HG03378 (cell line): ENCODE measurements around the gene PRSS57.

Source experiments
- ATAC-seq: cut with Tn5 transposase; IDR thresholded peaks from one replicate; pipeline ENCODE4 v1.9.1; 2021; ENCODE audit warnings: mild to moderate bottlenecking, moderate library complexity; ENCODE audit not compliant: unreplicated experiment

Gene PRSS57

DNA sequence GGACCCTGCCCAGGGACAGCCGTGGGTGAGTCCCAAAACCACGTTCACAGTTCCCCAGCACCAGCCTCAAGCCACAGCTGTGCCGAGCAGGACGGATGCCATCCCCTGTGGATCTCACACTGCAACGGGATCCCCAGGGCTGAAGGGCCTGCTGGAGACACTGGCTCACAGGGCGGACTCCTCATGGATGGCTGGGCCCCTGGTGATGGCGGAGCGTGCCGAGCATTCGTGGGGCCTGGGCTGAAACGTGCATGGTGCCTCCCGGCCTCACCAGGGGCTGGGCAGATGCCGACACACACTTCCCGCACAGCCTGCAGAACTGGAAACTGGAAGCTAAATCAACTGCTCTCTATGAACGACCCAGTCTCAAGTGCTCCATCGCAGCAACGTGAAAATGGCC is 41.8 kb downstream of the PRSS57 start:
- ATAC-seq = no peak

DNA sequence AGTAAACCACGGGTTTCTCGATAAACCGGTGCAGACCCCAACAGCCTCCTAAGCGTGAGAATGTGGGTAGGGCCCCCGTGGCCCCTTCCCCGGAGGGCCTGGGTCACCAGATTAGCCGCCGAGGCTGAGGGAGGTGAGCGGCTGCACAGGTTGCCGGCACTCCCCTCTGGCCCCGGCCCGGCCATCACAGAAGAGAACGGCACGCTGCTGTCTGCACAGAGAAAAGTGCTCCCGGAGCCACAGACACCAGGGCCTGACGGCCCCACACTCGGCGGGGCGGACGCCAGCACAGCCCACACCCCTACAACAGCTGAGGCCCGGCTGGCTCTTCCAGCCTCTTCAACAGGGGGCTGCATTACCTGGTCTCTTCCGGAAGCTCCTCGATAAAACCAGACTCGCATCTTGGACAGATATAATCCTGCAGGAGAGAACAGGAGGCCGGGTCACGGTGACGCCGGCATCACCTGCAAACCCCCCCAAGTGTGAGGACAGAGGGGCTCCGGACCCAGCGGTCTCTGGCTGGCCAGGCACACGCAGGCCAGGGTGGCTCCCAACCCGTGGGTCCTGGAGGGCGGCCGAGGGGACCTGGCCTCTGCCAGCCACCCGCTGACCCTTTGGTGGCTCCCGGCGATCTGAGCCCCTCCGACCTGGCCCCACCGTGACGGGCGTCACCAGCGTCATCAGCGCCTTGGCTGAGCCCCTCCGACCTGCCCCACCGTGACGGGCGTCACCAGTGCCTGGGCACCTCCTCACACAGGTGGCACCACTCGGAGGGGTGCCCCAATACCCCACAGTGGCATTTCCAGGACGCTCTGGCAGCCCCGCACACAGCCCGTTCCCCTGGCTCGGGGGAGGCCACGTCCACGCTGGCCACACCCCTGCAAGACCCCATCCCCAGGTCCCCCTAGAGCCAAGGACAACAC is 42.5 kb downstream of the PRSS57 start:
- ATAC-seq = no peak

- no peak for ATAC-seq
These were observed 43.3 kb downstream of the PRSS57 start for GRCh38 chr19:651991-652390.

DNA sequence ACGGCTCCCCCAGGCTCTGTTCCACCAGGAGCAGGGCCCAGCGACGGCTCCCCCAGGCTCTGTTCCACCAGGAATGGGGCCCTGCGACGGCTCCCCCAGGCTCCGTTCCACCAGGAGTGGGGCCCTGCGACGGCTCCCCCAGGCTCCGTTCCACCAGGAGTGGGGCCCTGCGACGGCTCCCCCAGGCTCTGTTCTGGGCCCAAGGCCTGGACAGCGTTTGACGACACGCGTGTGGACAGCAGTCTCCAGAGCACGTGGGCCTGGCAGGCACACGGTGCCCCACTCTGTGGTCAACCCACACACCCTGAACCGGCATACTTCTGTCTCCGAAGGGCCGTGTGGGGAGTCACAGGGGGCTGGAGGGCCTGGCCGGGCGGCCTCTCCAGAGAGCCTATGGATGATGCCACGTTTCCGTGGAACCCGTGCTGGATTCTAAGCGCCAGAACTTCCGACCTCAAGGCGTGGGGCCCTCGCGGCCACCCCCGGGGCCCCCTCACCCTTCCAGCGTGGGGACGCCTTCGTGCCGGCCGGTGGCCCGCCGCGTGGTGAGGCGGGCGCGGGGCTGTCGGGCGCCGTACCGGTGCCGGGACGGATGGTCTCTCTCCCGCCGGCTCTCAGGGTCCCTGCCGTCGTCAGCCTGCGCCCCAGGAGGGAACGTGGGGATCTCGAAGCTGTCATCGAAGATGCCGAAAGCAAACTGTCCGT is 44.0 kb downstream of the PRSS57 start:
- ATAC-seq = no peak

DNA sequence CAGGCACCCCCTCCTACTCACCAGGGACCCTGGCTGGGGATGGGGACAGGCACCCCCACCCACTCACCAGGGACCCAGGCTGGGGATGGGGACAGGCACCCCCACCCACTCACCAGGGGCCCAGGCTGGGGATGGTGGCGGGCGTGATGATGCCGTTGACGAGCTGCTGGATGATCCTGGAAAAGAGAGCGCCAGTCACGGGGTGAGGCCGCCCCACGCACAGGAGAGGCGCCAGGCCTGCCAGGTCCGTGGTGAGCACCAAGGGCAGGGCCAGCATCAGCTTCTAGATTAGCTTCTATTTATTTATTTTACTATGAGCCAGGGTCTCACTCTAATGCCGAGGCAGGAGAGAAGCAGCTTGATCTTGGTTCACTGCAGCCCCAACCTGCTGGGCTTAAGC is 45.1 kb downstream of the PRSS57 start:
- ATAC-seq = no peak

GRCh38 chr19:648904-649801 is 46.1 kb downstream of the PRSS57 start:
- no peak for ATAC-seq

- no peak for ATAC-seq
These were observed 46.9 kb downstream of the PRSS57 start for GRCh38 chr19:648305-648704.

- ATAC-seq = no peak
These were observed 47.5 kb downstream of the PRSS57 start for GRCh38 chr19:647566-648284.

DNA sequence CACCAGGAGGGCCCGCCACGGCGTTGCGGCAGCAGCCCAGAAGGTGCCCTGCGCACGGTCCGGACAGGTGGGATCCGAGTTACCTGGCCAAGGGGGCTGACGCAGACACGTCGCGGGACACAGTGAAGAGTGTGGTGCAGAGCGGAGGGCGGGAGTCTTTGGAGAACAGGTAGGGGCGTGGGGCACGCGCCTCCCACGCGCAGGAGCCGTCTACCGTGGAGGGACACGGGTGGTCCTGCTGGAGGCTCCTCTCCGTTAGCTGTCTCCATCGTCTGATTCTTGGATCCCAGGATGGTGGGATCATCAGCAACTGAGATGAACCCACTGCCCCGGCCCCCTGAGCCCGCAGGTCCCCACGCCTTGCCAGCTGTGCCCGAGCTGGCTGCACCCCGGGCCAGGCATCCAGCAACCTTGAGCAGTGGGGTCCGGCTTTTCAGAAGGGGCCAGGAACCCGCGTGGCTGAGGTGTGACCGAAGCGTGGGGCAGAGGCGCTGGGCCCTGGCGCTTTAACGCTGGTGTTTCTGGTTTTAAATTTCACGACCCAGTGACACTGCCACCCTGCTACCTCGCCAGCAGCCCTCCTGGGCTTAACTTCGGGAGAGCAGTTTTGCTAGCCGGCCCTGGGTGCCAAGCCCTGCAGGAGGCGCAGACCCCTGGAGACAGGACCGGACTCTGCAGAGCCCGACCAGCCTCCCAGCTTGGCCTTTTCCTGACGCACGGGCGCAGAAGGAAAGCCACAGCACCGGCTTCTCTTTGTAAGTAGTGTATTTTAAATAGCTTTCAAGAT is 48.3 kb downstream of the PRSS57 start:
- ATAC-seq = no peak

GRCh38 chr19:645912-646778 is 49.1 kb downstream of the PRSS57 start:
- no peak for ATAC-seq

DNA sequence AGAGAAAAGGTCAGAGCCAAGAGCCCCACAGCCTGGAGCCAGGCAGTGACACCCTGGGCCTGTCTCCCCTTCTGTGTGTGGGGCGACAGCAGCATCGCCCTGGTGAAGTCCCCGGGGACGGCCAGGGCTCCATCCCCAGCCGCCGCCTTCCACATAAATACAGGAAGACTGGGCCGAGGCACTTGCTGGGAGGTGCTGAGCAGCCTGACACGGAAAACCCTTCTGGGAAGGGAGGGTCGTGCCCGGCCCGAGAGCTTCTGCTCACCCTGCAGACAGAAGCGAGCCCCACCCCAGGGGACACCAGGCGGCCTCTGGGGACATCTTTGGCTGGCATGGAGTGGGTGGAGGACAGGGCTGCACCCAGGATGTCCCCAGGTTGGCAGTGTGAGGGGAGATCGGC is 50.5 kb downstream of the PRSS57 start:
- ATAC-seq = no peak

- ATAC-seq = no peak
These were observed 50.9 kb downstream of the PRSS57 start for GRCh38 chr19:644363-644762.

- ATAC-seq = no peak
These were observed 51.5 kb downstream of the PRSS57 start for GRCh38 chr19:643736-644135.

DNA sequence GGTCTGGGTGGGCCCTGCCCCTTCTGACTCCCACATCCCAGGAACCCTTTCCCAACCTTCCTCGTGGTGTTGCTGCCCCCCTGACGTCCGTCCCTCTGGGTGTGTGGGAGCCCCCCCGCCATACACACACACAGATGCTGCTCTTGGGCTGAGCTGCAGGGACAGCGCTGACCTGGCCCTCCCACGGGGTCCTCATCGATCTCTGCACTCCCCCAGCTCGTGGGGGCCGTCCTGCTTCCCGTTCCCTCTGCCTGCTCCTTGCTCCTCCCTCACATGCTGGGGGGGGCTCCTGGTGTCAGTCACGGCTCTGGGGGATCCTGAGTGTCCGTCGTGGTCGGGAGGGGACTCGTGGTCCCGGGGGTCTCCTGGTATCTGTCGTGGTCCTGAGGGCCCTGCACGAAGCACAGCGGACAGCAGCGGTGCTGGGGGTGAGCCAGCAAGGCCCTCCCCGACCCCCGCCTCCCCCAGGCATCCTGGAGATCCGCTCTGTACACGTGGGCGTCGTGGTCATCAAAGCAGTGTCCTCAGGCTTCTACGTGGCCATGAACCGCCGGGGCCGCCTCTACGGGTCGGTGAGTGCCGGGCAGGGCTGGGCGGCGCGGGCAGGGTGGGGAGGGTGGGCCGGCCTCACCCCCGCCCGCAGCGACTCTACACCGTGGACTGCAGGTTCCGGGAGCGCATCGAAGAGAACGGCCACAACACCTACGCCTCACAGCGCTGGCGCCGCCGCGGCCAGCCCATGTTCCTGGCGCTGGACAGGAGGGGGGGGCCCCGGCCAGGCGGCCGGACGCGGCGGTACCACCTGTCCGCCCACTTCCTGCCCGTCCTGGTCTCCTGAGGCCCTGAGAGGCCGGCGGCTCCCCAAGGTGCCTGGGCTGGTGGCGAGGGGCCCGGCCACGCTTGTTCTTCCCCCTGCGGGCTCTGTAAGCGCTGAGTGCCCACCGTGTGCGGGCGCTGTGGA is 52.2 kb downstream of the PRSS57 start:
- ATAC-seq = no peak

GRCh38 chr19:641702-642101 is 53.5 kb downstream of the PRSS57 start:
- no peak for ATAC-seq

DNA sequence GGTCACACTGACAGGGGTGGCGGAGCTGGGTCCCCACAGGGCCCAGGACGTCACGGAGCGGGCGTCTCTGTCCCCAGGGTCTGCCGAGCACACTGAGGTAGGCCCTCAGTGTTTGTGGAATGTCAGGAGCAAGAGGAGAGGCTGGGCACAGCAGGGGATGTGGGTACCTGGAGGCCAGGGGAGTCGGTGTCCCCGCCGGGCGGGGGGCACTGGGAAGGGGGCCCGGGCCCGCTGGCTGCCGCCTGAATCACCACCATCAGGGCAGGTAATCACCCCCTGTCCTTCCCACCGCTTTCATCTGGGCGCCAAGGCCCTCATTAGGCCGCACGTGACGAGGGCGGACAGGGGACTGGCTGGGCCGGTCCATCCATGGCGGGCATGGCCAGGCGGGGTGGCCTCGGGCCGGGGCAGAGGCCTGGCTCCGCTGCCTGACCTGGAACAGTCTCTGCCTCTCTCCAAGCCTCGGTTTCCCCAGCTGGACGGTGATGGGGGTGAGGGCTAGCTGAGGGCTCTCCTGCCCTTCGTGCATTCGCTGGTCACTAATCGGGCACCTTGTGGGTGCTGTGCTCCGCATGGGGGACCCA is 54.6 kb downstream of the PRSS57 start:
- no peak for ATAC-seq

DNA sequence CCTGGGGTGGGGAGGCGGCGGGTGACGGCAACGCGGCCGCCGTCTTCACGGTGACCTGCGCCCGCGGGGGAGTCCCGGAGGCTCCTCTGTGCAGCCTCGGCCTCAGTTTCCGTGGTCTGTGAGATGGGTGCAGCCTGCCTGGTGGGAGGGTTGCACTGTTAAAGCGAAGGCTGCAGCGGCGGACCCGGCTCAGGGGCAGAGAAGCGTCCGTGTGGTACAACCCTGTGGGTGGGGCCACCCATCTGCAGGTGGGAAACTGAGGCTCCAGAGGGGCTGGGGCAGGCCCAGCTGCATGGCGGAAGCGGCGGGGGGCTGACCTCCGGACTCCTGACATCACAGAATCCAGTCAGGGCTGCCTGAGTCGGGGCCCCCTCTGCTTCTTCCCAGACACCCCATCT is 55.1 kb downstream of the PRSS57 start:
- no peak for ATAC-seq
